ENCODE results near the gene PLPP4. TPM values are rescaled to one million over a fixed set of nuclear protein-coding genes. Genes with fewer than 3 reads are reported as not detected.
A peak's percentile ranks its signal among the peaks of the same experiment; 100 is the strongest.

The PLPP4 gene
- total and polyA plus RNA-seq, 10 of the 15 experiments (the other 5 are each of a cell fraction or from before 2014, with no cell fraction given): 0.08 to 3.1 (median 0.26) TPM; not detected in 3

GRCh38 chr10:120600871-120601649, 144.0 kb downstream of the PLPP4 start:
- ChIA-PET SMC1A (ENCODE audit: uncharacterized antibody, unreplicated experiment) (interaction anchor here (1.1 kb wide), 1 partner anchor 177 kb away, joined by 3 read pairs; no protein-coding TSS in a partner anchor), RAD21 (ENCODE audit: unreplicated experiment) (interaction anchor here (1.2 kb wide), 1 partner anchor 178 kb away, joined by 6 read pairs; no protein-coding TSS in a partner anchor), POLR2A (no interaction called here), CTCF (interaction anchor here (1.4 to 3.2 kb wide), 2 partner anchors 14 to 178 kb away, joined by 7 to 11 read pairs; no protein-coding TSS in a partner anchor)
- Histone ChIP-seq H3K36me3 (ENCODE audit: control insufficient read depth in 2 of 2, insufficient read depth in 2 of 2, low read length in 1 of 2) (no peaks in the 10 kb centered on the region), H2AFZ (ENCODE audit: control insufficient read depth, low read depth, low read length) (no peak overlapping the region), H3K9me3 (replicated peaks; ENCODE audit: control insufficient read depth, insufficient read depth, low read length) (peaks cover 11% of the 10 kb centered on the region; the same call in 2 of the 3 replicates), H3K27ac (ENCODE audit: control insufficient read depth, insufficient read depth) (no peak overlapping the region), H3K27me3 (replicated peaks in 1 of 2; ENCODE audit: control insufficient read depth in 2 of 2, insufficient read depth in 2 of 2, low read length in 1 of 2) (peaks cover 0 to 2% of the 10 kb centered on the region in 2 experiments; a peak in 2 of 4 replicates), H3K4me2 (ENCODE audit: control insufficient read depth, insufficient read depth) (no peak overlapping the region), H3K4me3 (no peak overlapping the region), H3K9ac (ENCODE audit: control insufficient read depth, insufficient read depth, low read length) (no peak overlapping the region), H3K4me1 (ENCODE audit: control insufficient read depth, insufficient read depth, low read length) (peaks cover 6% of the 10 kb centered on the region), H4K20me1 (ENCODE audit: control insufficient read depth, insufficient read depth) (no peaks in the 10 kb centered on the region), H3K79me2 (ENCODE audit: control insufficient read depth, insufficient read depth, low read length) (no peaks in the 10 kb centered on the region)
- BruUV-seq (replicated peaks): no TSS peak
- in situ Hi-C loops (cut with MboI) (no loop called here), intact Hi-C loops (cut with micrococcal nuclease; ENCODE audit: unreplicated experiment) (no loop called here)
- DNase-seq (ENCODE audit: low read depth, low spot score) (no peak), ATAC-seq (peak; percentile 60), FAIRE-seq (no peak)
- 2% methylated on average over 12 of the region's 12 CpGs for WGBS (ENCODE audit: insufficient coverage, insufficient replicate concordance, low lambda C conversion rate, missing lambda C conversion rate)
- TF ChIP-seq CBFB (IDR thresholded peaks at IDR 0.05; ENCODE audit: low read depth) (no peak), KDM1A (IDR thresholded peaks at IDR 0.05; ENCODE audit: borderline replicate concordance) (no peak), RAD21 (IDR thresholded peaks at IDR 0.05; ENCODE audit: insufficient read depth, low read depth, low read length) (0 out of 2 replicates have a peak, but pooled peaks have one; percentile 7), E2F8 (IDR thresholded peaks at IDR 0.05; ENCODE audit: low read depth, partially characterized antibody) (no peak), PML (IDR thresholded peaks at IDR 0.05; ENCODE audit: low read length) (no peak), CUX1 (IDR thresholded peaks at IDR 0.05; ENCODE audit: insufficient replicate concordance, low read depth, low read length) (no peak), POU2F2 (IDR thresholded peaks at IDR 0.05; ENCODE audit: borderline replicate concordance, low read depth, low read length) (no peak), USF1 (IDR thresholded peaks at IDR 0.05; ENCODE audit: borderline replicate concordance, extremely low read length, insufficient read depth, low read depth, low read length) (peak; percentile 28), HCFC1 (IDR thresholded peaks at IDR 0.05; ENCODE audit: low read length) (no peak), JUND (IDR thresholded peaks at IDR 0.05; ENCODE audit: low read depth, low read length) (no peak)

Measured in GM12878 (cell line).